Heart left ventricle (tissue), 13 donors: ENCODE measurements around the gene PTPRJ.

Source experiments
- CTCF ChIP-seq, 12 donors: fragments of 200-600 bp; sonication (generic) in 4 of 12; IDR thresholded peaks; one replicate each; pipeline versions ENCODE4 v1.5.0 to v1.8.0; 2018 to 2022; ENCODE audit warnings: antibody characterized with exemption in 12 of 12, mild to moderate bottlenecking in 5 of 12
- POLR2A ChIP-seq, 2 donors: fragments of 450-650 bp; IDR thresholded peaks; one replicate each; pipeline ENCODE4 v1.6.1; 2017; ENCODE audit warnings: antibody characterized with exemption in 2 of 2, mild to moderate bottlenecking in 2 of 2, moderate library complexity in 2 of 2
- donor health status: ischemic (EF 13 %, LVEDD 7.1; RV severe dilation, severe dysfunction).
- donor health status: DM: no; HTN: yes; CAD: no.
- donor health status: DM: no; HTN: no; CAD: no.
- donor health status: ischemic (EF 25% LVEDD 6.9; RV normal size, moderate dysfunction).
- donor health status: ischemic (EF 25% LVEDD 5.7; RV mildly dilated, moderate dysfunction).
- donor health status: ischemic (EF 35%, LVEDD 5.7; RV mildly dilated, moderate dysfunction).
- donor health status: nonischemic (EF 11% LVEDD 7.7; RV severe dilation, severe dysfunction).
- donor health status: DM: yes; HTN: yes; CAD: no.
- donor health status: PGD.
- donor health status: ischemic (EF 29% LVEDD 5.4; RV normal size, mild dysfunction).
- donor health status: nonischemic (EF 23%, LVEDD 6.1; RV moderate dilation, normal function).

- no peak for TF ChIP-seq CTCF (IDR thresholded peaks at IDR 0.05)
- no peak for TF ChIP-seq POLR2A (IDR thresholded peaks at IDR 0.05)
These were observed 113.0 kb downstream of the PTPRJ start for GRCh38 chr11:48093323-48093722.
